MCF 10A (cell line): ENCODE data around the gene PRKCQ. TPM values are rescaled to one million over a fixed set of nuclear protein-coding genes. Genes with fewer than 3 reads are reported as not detected.

ENCODE experiments used
- BruUV-seq: library from RNA; stranded (reverse); fragments of 400-500 nt; replicated peaks from 2 replicates; lab custom pipeline; 2021; lab: Mats Ljungman, UMichigan
- CTCF ChIA-PET: fragments of 300-600 bp; sonication (Branson Sonifier 250); formaldehyde crosslinking; extraction: SDS; loops from one replicate; lab custom pipeline; 2021; ENCODE audit warnings: antibody characterized with exemption, inconsistent platforms; lab: Yijun Ruan, JAX
- POLR2A ChIA-PET: fragments of 300-600, 350-650 bp; sonication (Branson Sonifier 250); formaldehyde crosslinking; extraction: SDS; loops from one replicate; lab custom pipeline; 2020; ENCODE audit warnings: antibody characterized with exemption, inconsistent platforms; lab: Yijun Ruan, JAX
- DNase-seq: peaks from one replicate; pipeline ENCODE4 v3.0.0-alpha.2; 2018; ENCODE audit not compliant: unreplicated experiment
- H3K27ac Mint-ChIP-seq: one replicate; pipeline ENCODE4 v1.8.0; 2022; ENCODE audit warnings: mild to moderate bottlenecking, low read depth, mixed read lengths; ENCODE audit not compliant: unreplicated experiment
- H3K27me3 Mint-ChIP-seq: one replicate; pipeline ENCODE4 v1.8.0; 2022; ENCODE audit warnings: mixed read lengths; ENCODE audit not compliant: insufficient read depth, unreplicated experiment
- H3K36me3 Mint-ChIP-seq: one replicate; pipeline ENCODE4 v1.8.0; 2022; ENCODE audit warnings: mild to moderate bottlenecking, moderate library complexity, mixed read lengths; ENCODE audit not compliant: insufficient read depth, unreplicated experiment
- H3K4me1 Mint-ChIP-seq: one replicate; pipeline ENCODE4 v1.8.0; 2022; ENCODE audit warnings: mixed read lengths; ENCODE audit not compliant: insufficient read depth, unreplicated experiment
- H3K4me3 Mint-ChIP-seq: one replicate; pipeline ENCODE4 v1.8.0; 2022; ENCODE audit warnings: mild to moderate bottlenecking, moderate library complexity, mixed read lengths; ENCODE audit not compliant: unreplicated experiment
- H3K9me3 Mint-ChIP-seq: one replicate; pipeline ENCODE4 v1.8.0; 2022; ENCODE audit warnings: mixed read lengths; ENCODE audit not compliant: unreplicated experiment
- CTCF ChIP-seq: fragments of 200-600 bp; IDR thresholded peaks from one replicate; pipeline ENCODE4 v1.8.0; 2022; ENCODE audit warnings: antibody characterized with exemption, mild to moderate bottlenecking; ENCODE audit not compliant: unreplicated experiment
- intact Hi-C: fragments of 100-400 bp; cut with micrococcal nuclease; formaldehyde crosslinking; loops from 2 replicates; pipeline ENCODE4 v1.14.1; 2022
- total RNA-seq: library from RNA; stranded (reverse); gene quantifications from 2 replicates; pipeline ENCODE4 v1.2.3, GENCODE V29; 2022

PRKCQ gene
- total RNA-seq, 1 experiment from 2014 or later, result 0.44 TPM

GRCh38 chr10:6470894-6471618 is 109.0 kb downstream of the PRKCQ start:
- ChIA-PET CTCF (no interaction called here), POLR2A (no interaction called here)
- intact Hi-C loops, result no loop called here
- H3K27me3 Mint-ChIP-seq, result no peaks in the 10 kb centered on the region
- no peak for TF ChIP-seq CTCF
- no peak overlapping the region for H3K4me3 Mint-ChIP-seq
- no TSS peak for BruUV-seq
- peaks cover 4% of the 10 kb centered on the region for H3K36me3 Mint-ChIP-seq
- DNase-seq, result no peak
- H3K27ac Mint-ChIP-seq, result no peak overlapping the region
- H3K4me1 Mint-ChIP-seq, result no peaks in the 10 kb centered on the region
- H3K9me3 Mint-ChIP-seq, result peaks cover 9% of the 10 kb centered on the region

GRCh38 chr10:6469661-6470060 is 110.4 kb downstream of the PRKCQ start:
- Mint-ChIP-seq H3K27me3 (no peaks in the 10 kb centered on the region), H3K4me1 (no peaks in the 10 kb centered on the region), H3K27ac (no peak overlapping the region), H3K36me3 (peaks cover 4% of the 10 kb centered on the region), H3K4me3 (no peak overlapping the region), H3K9me3 (peaks cover 9% of the 10 kb centered on the region)
- ChIA-PET POLR2A (no interaction called here), CTCF (interaction anchor here (0.7 kb wide), 1 partner anchor 21 kb away, joined by 4 read pairs; no protein-coding TSS in a partner anchor)
- no peak for TF ChIP-seq CTCF
- intact Hi-C loops, result no loop called here
- DNase-seq, result no peak
- no TSS peak for BruUV-seq

GRCh38 chr10:6465854-6466601 is 114.0 kb downstream of the PRKCQ start:
- CTCF ChIA-PET, result interaction anchor here (0.8 kb wide), 1 partner anchor 18 kb away, joined by 4 read pairs; no protein-coding TSS in a partner anchor
- no peaks in the 10 kb centered on the region for H3K4me1 Mint-ChIP-seq
- no peaks in the 10 kb centered on the region for H3K36me3 Mint-ChIP-seq
- H3K27me3 Mint-ChIP-seq, result no peaks in the 10 kb centered on the region
- BruUV-seq, result no TSS peak
- intact Hi-C loops, result no loop called here
- no peak for DNase-seq
- H3K9me3 Mint-ChIP-seq, result peaks cover 12% of the 10 kb centered on the region
- no peak for TF ChIP-seq CTCF
- no peak overlapping the region for H3K4me3 Mint-ChIP-seq
- no peak overlapping the region for H3K27ac Mint-ChIP-seq
- POLR2A ChIA-PET, result no interaction called here

- ChIA-PET CTCF (no interaction called here), POLR2A (no interaction called here)
- intact Hi-C loops, result no loop called here
- Mint-ChIP-seq H3K36me3 (no peaks in the 10 kb centered on the region), H3K9me3 (peaks cover 18% of the 10 kb centered on the region), H3K27ac (no peak overlapping the region), H3K4me1 (no peaks in the 10 kb centered on the region), H3K27me3 (no peaks in the 10 kb centered on the region), H3K4me3 (no peak overlapping the region)
- no peak for TF ChIP-seq CTCF
- no peak for DNase-seq
- no TSS peak for BruUV-seq
Observed at GRCh38 chr10:6465437-6465836, 114.6 kb downstream of the PRKCQ start.
